HUES6 (cell line): ENCODE measurements around the gene TMPRSS5.
"Not testable (repeated sequence)": the region's sequence is repeated elsewhere in the genome, so short reads cannot be mapped to it uniquely, and the experiment has no call there.

Source experiments
- H3K27ac ChIP-seq: 2 replicates; pipeline ENCODE4 v1.7.0; 2013; ENCODE audit warnings: low read depth, mild to moderate bottlenecking, low read length, inconsistent platforms
- H3K27me3 ChIP-seq: 2 replicates; pipeline ENCODE4 v1.6.1; 2013; ENCODE audit warnings: low read length; ENCODE audit not compliant: control insufficient read depth, insufficient read depth
- H3K36me3 ChIP-seq: 2 replicates; pipeline ENCODE4 v1.6.1; 2013; ENCODE audit warnings: low read length; ENCODE audit not compliant: control insufficient read depth, insufficient read depth
- H3K4me1 ChIP-seq: 2 replicates; pipeline ENCODE4 v1.6.1; 2013; ENCODE audit warnings: low read length; ENCODE audit not compliant: control insufficient read depth, insufficient read depth
- H3K4me3 ChIP-seq: 2 replicates; pipeline ENCODE4 v1.5.1; 2013; ENCODE audit warnings: low read depth, low read length
- H3K9ac ChIP-seq: one replicate; pipeline ENCODE4 v1.6.1; 2013; ENCODE audit warnings: mild to moderate bottlenecking, low read length
- H3K9me3 ChIP-seq: 2 replicates; pipeline ENCODE4 v1.6.1; 2013; ENCODE audit warnings: low read depth, low read length; ENCODE audit not compliant: control insufficient read depth, insufficient read depth

The TMPRSS5 gene

GRCh38 chr11:113722934-113723333, 16.8 kb upstream of the TMPRSS5 start:
- no peaks in the 10 kb centered on the region for H3K4me1 ChIP-seq
- no peaks in the 10 kb centered on the region for H3K9me3 ChIP-seq
- H3K4me3 ChIP-seq: no peak overlapping the region
- H3K27me3 ChIP-seq: no peaks in the 10 kb centered on the region
- no peaks in the 10 kb centered on the region for H3K36me3 ChIP-seq
- no peak overlapping the region for H3K9ac ChIP-seq
- H3K27ac ChIP-seq: no peak overlapping the region

DNA sequence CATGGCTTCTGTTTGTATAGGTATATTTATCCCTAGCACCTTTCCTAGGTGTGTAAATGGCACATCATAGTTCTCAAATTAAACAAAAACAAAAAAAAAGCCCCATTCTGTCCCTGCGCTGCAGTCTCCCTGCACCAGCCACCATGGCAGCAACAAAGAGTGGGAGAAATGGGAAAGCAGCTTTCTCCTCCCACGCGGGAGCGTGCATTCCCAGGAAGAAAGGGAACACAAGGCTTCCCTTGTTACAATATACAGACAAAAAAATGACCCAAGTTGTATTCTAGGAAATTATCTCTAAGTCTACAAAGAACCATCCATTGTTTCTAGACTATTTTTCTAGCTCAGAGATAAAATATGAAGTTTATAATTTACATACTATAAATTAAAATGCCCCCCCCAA, 16.1 kb upstream of the TMPRSS5 start:
- no peaks in the 10 kb centered on the region for H3K27me3 ChIP-seq
- no peaks in the 10 kb centered on the region for H3K9me3 ChIP-seq
- H3K4me3 ChIP-seq: no peak overlapping the region
- H3K9ac ChIP-seq: no peak overlapping the region
- no peaks in the 10 kb centered on the region for H3K4me1 ChIP-seq
- no peak overlapping the region for H3K27ac ChIP-seq
- H3K36me3 ChIP-seq: no peaks in the 10 kb centered on the region

DNA sequence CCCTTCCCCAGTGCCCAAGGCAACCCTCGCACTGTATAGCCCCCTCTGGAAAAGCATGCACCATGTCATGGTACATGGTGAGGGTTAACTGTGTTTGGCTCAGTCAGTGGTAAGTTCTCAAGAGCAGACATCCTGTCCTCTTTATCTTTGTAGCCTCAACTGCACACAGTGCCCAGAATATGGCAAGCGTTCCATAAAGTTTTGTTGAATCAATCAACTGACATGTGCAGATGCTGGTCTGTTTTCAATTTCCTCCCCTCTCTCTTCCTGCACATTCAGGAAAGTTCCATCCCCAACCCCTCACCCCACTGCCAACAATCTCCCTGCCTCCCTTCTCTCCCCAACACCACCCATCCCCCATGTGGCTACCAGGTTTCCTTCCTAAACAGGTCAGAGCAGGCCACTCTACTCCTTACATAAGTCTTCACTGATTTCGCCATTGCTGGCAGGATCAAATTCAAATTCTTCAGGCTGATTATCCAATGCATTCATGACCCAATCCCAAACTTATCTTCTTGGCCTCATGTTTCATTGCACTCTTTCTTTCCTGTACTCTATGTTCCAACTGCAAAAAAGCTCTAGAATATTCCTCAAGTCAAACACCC, 15.5 kb upstream of the TMPRSS5 start:
- Histone ChIP-seq H3K27me3 (no peaks in the 10 kb centered on the region), H3K9me3 (no peaks in the 10 kb centered on the region), H3K4me3 (no peak overlapping the region), H3K9ac (no peak overlapping the region), H3K4me1 (no peaks in the 10 kb centered on the region), H3K36me3 (no peaks in the 10 kb centered on the region), H3K27ac (no peak overlapping the region)

- not testable (repeated sequence) for H3K9ac ChIP-seq, H3K4me1 ChIP-seq, H3K9me3 ChIP-seq, H3K4me3 ChIP-seq, H3K27ac ChIP-seq, H3K27me3 ChIP-seq, H3K36me3 ChIP-seq
These were observed 14.4 kb upstream of the TMPRSS5 start for GRCh38 chr11:113720478-113720877.

DNA sequence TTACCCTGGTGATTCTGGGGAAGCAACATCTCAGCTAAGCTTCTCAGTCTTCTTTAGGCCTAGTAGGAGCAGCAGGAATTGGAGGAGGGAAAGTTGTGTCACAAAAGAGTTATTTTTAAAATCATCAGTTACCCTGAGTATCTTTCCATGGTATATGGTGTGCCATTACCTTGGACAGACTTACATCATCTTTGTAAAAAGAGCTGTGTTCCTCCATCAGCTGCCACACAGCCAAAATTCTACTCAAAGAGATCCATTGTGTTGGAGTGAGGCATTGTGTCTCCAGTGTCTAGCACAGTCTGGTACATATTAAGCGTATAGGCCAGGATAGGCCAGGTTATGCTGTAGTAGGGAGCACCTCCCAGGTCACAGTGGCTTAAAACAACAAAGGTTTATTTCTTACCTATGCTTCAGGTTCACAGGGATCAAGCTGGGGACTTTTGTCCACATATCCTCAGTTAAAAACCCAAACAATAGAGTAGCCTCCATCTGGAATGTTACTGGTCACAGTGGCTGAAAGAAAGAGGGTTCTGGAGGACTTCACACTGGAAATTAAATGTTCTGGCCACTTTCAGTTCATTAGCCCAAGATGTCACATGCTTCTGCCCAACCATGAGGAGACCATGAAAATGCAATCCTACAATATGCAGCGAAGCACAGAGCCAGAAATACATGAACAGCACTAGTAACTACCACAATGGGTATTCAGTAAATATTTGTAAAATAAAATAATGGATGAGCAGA, 9.9 kb upstream of the TMPRSS5 start:
- Histone ChIP-seq H3K9me3 (no peaks in the 10 kb centered on the region), H3K36me3 (no peaks in the 10 kb centered on the region), H3K9ac (no peak overlapping the region), H3K27ac (no peak overlapping the region), H3K27me3 (no peaks in the 10 kb centered on the region), H3K4me1 (no peaks in the 10 kb centered on the region), H3K4me3 (no peak overlapping the region)

- H3K36me3 ChIP-seq: no peaks in the 10 kb centered on the region
- H3K9me3 ChIP-seq: no peaks in the 10 kb centered on the region
- H3K9ac ChIP-seq: no peak overlapping the region
- no peaks in the 10 kb centered on the region for H3K27me3 ChIP-seq
- no peak overlapping the region for H3K4me3 ChIP-seq
- H3K27ac ChIP-seq: no peak overlapping the region
- no peaks in the 10 kb centered on the region for H3K4me1 ChIP-seq
These were observed 9.2 kb upstream of the TMPRSS5 start for GRCh38 chr11:113715273-113715672.

DNA sequence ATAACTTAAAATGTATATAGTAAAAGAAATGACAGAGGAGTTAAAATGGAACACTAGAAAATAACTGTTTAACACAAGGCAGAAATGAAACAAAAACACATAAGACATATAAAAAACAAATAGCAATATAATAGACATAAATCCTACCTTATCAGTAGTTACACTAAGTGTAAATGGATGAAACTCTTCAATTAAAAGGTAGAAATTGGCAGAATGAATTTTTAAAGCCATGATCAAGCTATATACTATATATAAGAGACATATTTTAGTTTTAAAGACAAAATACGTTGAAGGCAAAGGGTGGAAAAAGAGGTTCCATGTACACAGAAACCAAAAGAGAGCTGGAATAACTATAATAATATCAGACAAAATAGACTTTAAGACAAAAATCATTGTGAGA, 4.9 kb upstream of the TMPRSS5 start:
- Histone ChIP-seq H3K36me3 (no peaks in the 10 kb centered on the region), H3K9me3 (peaks cover 9% of the 10 kb centered on the region), H3K4me3 (no peak overlapping the region), H3K27ac (no peak overlapping the region), H3K9ac (no peak overlapping the region), H3K27me3 (no peaks in the 10 kb centered on the region), H3K4me1 (peaks cover 5% of the 10 kb centered on the region; the same call in 1 of the 2 replicates)

DNA sequence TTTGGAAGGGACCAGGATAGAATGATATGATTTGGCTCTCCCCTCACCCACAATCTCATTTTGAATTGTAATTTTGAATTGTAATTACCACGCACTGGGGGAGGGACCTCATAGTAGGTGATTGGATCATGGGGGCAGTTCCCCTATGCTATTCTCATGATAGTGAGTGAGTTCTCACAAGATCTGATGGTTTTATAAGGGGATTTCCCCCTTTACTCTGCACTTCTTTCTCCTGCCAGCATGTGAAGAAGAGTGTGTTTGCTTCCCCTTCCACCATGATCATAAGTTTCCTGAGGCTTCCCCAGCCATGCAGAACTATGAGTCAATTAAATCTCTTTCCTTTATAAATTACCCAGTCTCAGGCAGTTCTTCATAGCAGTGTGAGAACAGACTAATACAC, 2.6 kb downstream of the TMPRSS5 start:
- not testable (repeated sequence) for H3K4me1 ChIP-seq, H3K9me3 ChIP-seq, H3K27me3 ChIP-seq, H3K36me3 ChIP-seq, H3K4me3 ChIP-seq, H3K9ac ChIP-seq, H3K27ac ChIP-seq

DNA sequence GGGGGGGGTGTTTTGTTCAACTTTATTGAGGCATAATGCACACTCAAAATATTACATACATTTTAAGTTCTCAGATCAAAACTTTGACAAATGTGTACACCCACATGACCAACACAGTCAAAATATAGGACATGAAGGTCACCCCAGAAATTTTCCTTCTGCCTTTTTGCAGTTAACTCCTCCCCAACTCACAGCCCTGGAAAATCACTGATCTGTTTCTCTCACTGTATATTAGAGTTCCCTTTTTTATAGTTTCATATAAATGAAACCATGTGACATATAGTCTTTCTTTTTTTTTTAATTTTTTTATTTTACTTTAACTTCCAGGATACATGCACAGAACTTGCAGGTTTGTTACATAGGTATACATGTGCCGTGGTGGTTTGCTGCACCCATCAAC, 4.6 kb downstream of the TMPRSS5 start:
- H3K9ac ChIP-seq: no peak overlapping the region
- H3K36me3 ChIP-seq: no peaks in the 10 kb centered on the region
- no peak overlapping the region for H3K4me3 ChIP-seq
- H3K4me1 ChIP-seq: peaks cover 8% of the 10 kb centered on the region; the same call in 1 of the 2 replicates
- H3K9me3 ChIP-seq: peaks cover 4% of the 10 kb centered on the region; the same call in 1 of the 2 replicates
- no peak overlapping the region for H3K27ac ChIP-seq
- H3K27me3 ChIP-seq: no peaks in the 10 kb centered on the region

DNA sequence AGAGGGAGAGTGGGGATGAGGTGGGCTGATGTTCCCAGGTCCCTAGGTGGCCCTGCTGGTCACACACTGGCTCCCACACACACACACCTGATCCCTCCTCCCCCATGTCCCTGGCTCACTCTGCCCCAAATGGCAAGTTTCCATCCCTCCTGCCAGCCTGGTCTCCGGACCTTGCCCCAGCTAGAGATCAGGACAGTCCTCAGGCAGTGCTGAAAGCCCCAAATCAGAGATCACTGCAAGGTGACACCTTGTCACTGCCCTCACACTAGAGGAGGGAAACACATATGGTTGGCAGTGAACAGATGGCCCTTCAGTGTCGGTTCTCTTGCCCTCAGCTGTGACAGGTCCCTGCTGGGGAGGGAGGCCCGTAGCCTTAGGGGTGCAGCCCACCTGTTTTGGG, 7.6 kb downstream of the TMPRSS5 start:
- peaks cover 4% of the 10 kb centered on the region; the same call in 1 of the 2 replicates for H3K9me3 ChIP-seq
- H3K4me1 ChIP-seq: no peaks in the 10 kb centered on the region
- H3K4me3 ChIP-seq: no peak overlapping the region
- no peak overlapping the region for H3K27ac ChIP-seq
- no peaks in the 10 kb centered on the region for H3K36me3 ChIP-seq
- no peaks in the 10 kb centered on the region for H3K27me3 ChIP-seq
- H3K9ac ChIP-seq: no peak overlapping the region

GRCh38 chr11:113697756-113698407, 8.2 kb downstream of the TMPRSS5 start:
- H3K27me3 ChIP-seq: no peaks in the 10 kb centered on the region
- H3K9ac ChIP-seq: no peak overlapping the region
- H3K36me3 ChIP-seq: no peaks in the 10 kb centered on the region
- no peak overlapping the region for H3K27ac ChIP-seq
- no peak overlapping the region for H3K4me3 ChIP-seq
- H3K4me1 ChIP-seq: no peaks in the 10 kb centered on the region
- H3K9me3 ChIP-seq: peaks cover 4% of the 10 kb centered on the region; the same call in 1 of the 2 replicates
